ENCODE measurements around the gene CFAP61.

The CFAP61 gene

GRCh38 chr20:20027284-20027683 lies 25.0 kb upstream of the CFAP61 start:
- in situ Hi-C loops (cut with MboI; ENCODE audit: low sequenced_read_pairs): no loop called here

GRCh38 chr20:20031790-20032189 lies 20.5 kb upstream of the CFAP61 start:
- in situ Hi-C loops (cut with MboI; ENCODE audit: low sequenced_read_pairs): no loop called here

GRCh38 chr20:20034486-20034885 lies 17.8 kb upstream of the CFAP61 start:
- in situ Hi-C loops (cut with MboI; ENCODE audit: low sequenced_read_pairs): no loop called here

GRCh38 chr20:20036756-20037155 lies 15.6 kb upstream of the CFAP61 start:
- in situ Hi-C loops (cut with MboI; ENCODE audit: low sequenced_read_pairs): no loop called here

GRCh38 chr20:20037960-20038359 lies 14.4 kb upstream of the CFAP61 start:
- in situ Hi-C loops (cut with MboI; ENCODE audit: low sequenced_read_pairs): no loop called here

- in situ Hi-C loops (cut with MboI; ENCODE audit: low sequenced_read_pairs): no loop called here
These were observed 13.7 kb upstream of the CFAP61 start for GRCh38 chr20:20038586-20038985.

GRCh38 chr20:20039752-20040387 lies 12.5 kb upstream of the CFAP61 start:
- in situ Hi-C loops (cut with MboI; ENCODE audit: low sequenced_read_pairs): no loop called here

- in situ Hi-C loops (cut with MboI; ENCODE audit: low sequenced_read_pairs): no loop called here
These were observed 612 bp upstream of the CFAP61 start for GRCh38 chr20:20051767-20052073.

- in situ Hi-C loops (cut with MboI; ENCODE audit: low sequenced_read_pairs): no loop called here
These were observed 8.1 kb downstream of the CFAP61 start for GRCh38 chr20:20060234-20060998.

- in situ Hi-C loops (cut with MboI; ENCODE audit: low sequenced_read_pairs): no loop called here
These were observed 11.8 kb downstream of the CFAP61 start for GRCh38 chr20:20063941-20064702.

GRCh38 chr20:20065361-20065760 lies 13.0 kb downstream of the CFAP61 start:
- in situ Hi-C loops (cut with MboI; ENCODE audit: low sequenced_read_pairs): no loop called here

GRCh38 chr20:20070871-20071726 lies 18.8 kb downstream of the CFAP61 start:
- in situ Hi-C loops (cut with MboI; ENCODE audit: low sequenced_read_pairs): no loop called here

GRCh38 chr20:20073801-20074371 lies 21.6 kb downstream of the CFAP61 start:
- in situ Hi-C loops (cut with MboI; ENCODE audit: low sequenced_read_pairs): no loop called here

GRCh38 chr20:20075032-20075431 lies 22.7 kb downstream of the CFAP61 start:
- in situ Hi-C loops (cut with MboI; ENCODE audit: low sequenced_read_pairs): loop anchor here (25.0 kb wide), 1 partner anchor 487 kb away; no protein-coding TSS in a partner anchor

GRCh38 chr20:20076297-20077065 lies 24.1 kb downstream of the CFAP61 start:
- in situ Hi-C loops (cut with MboI; ENCODE audit: low sequenced_read_pairs): loop anchor here (25.0 kb wide), 1 partner anchor 486 kb away; no protein-coding TSS in a partner anchor

- in situ Hi-C loops (cut with MboI; ENCODE audit: low sequenced_read_pairs): loop anchor here (25.0 kb wide), 1 partner anchor 484 kb away; no protein-coding TSS in a partner anchor
These were observed 25.7 kb downstream of the CFAP61 start for GRCh38 chr20:20078041-20078440.

- in situ Hi-C loops (cut with MboI; ENCODE audit: low sequenced_read_pairs): loop anchor here (25.0 kb wide), 1 partner anchor 483 kb away; no protein-coding TSS in a partner anchor
These were observed 26.9 kb downstream of the CFAP61 start for GRCh38 chr20:20079102-20079784.

- in situ Hi-C loops (cut with MboI; ENCODE audit: low sequenced_read_pairs): loop anchor here (25.0 kb wide), 1 partner anchor 478 kb away; no protein-coding TSS in a partner anchor
These were observed 31.5 kb downstream of the CFAP61 start for GRCh38 chr20:20083807-20084206.

GRCh38 chr20:20084296-20084752 lies 32.0 kb downstream of the CFAP61 start:
- in situ Hi-C loops (cut with MboI; ENCODE audit: low sequenced_read_pairs): loop anchor here (25.0 kb wide), 1 partner anchor 478 kb away; no protein-coding TSS in a partner anchor

Measured in HL-60/S4 treated with retinoic acid at 250 ng/mL for 4 days and 3 days (cell line).